ENCODE measurements around the gene MSL1.

MSL1 gene

DNA sequence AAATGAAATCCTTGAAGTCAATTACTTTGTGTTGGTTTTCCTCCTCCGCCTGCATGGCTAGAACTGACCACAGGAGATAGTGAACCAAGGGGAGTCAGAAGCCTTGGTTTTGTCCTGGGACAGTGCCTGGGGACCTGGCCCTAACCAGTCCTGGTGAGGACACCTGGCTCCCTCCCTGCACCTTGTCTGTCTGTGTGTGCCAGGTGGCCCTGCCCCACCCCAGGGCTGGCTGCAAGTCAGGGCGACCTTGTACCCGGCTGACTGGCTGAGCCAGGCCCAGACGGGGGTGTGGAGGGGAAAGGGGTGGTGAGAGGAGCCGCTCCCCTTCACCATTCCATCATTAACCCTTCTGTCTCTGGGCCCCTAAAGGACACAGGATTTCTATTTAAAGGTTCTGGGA, 58.9 kb downstream of the MSL1 start:
- TF ChIP-seq CREB1 (IDR thresholded peaks at IDR 0.05; ENCODE audit: low read depth), result no peak
- no peak for TF ChIP-seq RAD21 (IDR thresholded peaks at IDR 0.05; ENCODE audit: low read depth)
- TF ChIP-seq USF1 (IDR thresholded peaks at IDR 0.05), result no peak
- TF ChIP-seq, protein P1, sequence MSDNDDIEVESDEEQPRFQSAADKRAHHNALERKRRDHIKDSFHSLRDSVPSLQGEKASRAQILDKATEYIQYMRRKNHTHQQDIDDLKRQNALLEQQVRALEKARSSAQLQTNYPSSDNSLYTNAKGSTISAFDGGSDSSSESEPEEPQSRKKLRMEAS (IDR thresholded peaks at IDR 0.05), result peak; percentile 29; the same call in 1 of the 2 replicates
- TF ChIP-seq FOXM1 (IDR thresholded peaks at IDR 0.05; ENCODE audit: borderline replicate concordance, low read depth), result no peak
- 0 out of 2 replicates have a peak, but pooled peaks have one; percentile 9 for TF ChIP-seq EP300 (IDR thresholded peaks at IDR 0.05; ENCODE audit: borderline replicate concordance)
- no peak for TF ChIP-seq EGR1 (IDR thresholded peaks at IDR 0.05)
- TF ChIP-seq CEBPB (IDR thresholded peaks at IDR 0.05), result 0 out of 2 replicates have a peak, but pooled peaks have one; percentile 1
- no peak for TF ChIP-seq NFIC (IDR thresholded peaks at IDR 0.05)
- no peak for TF ChIP-seq TEAD4 (IDR thresholded peaks at IDR 0.05)
- peak; percentile 47; the same call in 1 of the 2 replicates for TF ChIP-seq TCF12 (IDR thresholded peaks at IDR 0.05; ENCODE audit: low read depth)
- no peak for TF ChIP-seq TAF1 (IDR thresholded peaks at IDR 0.05; ENCODE audit: low read depth)
- no peak for TF ChIP-seq YY1 (IDR thresholded peaks at IDR 0.05; ENCODE audit: low read depth)
- TF ChIP-seq ZBTB7A (IDR thresholded peaks at IDR 0.05; ENCODE audit: low read depth), result no peak
- TF ChIP-seq, protein P2, sequence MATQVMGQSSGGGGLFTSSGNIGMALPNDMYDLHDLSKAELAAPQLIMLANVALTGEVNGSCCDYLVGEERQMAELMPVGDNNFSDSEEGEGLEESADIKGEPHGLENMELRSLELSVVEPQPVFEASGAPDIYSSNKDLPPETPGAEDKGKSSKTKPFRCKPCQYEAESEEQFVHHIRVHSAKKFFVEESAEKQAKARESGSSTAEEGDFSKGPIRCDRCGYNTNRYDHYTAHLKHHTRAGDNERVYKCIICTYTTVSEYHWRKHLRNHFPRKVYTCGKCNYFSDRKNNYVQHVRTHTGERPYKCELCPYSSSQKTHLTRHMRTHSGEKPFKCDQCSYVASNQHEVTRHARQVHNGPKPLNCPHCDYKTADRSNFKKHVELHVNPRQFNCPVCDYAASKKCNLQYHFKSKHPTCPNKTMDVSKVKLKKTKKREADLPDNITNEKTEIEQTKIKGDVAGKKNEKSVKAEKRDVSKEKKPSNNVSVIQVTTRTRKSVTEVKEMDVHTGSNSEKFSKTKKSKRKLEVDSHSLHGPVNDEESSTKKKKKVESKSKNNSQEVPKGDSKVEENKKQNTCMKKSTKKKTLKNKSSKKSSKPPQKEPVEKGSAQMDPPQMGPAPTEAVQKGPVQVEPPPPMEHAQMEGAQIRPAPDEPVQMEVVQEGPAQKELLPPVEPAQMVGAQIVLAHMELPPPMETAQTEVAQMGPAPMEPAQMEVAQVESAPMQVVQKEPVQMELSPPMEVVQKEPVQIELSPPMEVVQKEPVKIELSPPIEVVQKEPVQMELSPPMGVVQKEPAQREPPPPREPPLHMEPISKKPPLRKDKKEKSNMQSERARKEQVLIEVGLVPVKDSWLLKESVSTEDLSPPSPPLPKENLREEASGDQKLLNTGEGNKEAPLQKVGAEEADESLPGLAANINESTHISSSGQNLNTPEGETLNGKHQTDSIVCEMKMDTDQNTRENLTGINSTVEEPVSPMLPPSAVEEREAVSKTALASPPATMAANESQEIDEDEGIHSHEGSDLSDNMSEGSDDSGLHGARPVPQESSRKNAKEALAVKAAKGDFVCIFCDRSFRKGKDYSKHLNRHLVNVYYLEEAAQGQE (IDR thresholded peaks at IDR 0.05; ENCODE audit: low read depth), result no peak

DNA sequence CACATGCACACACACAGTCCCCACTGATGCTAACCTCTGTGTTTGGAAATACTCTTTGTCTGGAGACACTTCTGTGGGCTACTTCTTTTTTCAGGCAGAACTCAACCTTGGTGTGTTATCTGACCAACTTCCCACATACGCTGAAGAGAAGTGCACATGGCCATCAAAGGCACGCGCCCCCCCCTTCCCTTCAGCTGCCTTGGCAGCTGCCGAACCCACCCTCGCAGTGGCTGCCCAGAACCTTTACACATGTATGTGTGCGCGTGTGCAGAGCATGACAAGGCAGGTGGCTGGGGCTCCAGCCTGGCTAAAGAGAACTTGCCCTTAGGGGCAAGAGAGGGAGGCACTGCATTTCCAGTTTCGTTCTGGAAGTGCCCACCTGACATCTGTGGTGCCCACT, 59.4 kb downstream of the MSL1 start:
- TF ChIP-seq, protein P1 (IDR thresholded peaks at IDR 0.05), result no peak

DNA sequence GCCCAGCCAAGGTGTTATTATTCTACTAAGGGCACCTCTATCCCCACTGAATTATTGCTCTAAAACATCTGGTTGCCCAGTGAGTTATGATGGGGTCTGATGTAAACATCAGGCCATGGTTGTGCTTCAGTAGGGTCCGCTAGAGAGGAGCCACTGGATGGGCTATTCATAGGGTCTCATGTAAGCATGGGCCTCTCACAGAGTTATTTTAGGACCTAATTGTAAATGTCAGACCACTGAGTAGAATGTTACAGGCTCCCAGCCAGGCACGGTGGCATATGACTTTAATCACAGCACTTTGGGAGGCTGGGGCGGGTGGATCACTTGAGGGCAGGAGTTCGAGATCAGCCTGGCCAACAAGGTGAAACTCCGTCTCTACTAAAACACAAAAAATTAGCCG, 60.8 kb downstream of the MSL1 start:
- TF ChIP-seq ZBTB7A (IDR thresholded peaks at IDR 0.05; ENCODE audit: low read depth) (no peak), USF1 (IDR thresholded peaks at IDR 0.05) (no peak), TEAD4 (IDR thresholded peaks at IDR 0.05) (no peak), CEBPB (IDR thresholded peaks at IDR 0.05) (no peak), CREB1 (IDR thresholded peaks at IDR 0.05; ENCODE audit: low read depth) (no peak), EGR1 (IDR thresholded peaks at IDR 0.05) (no peak)
